Bronchial smooth muscle cell (primary cell): Measurements from ENCODE around the gene FAM111A. TPM values are rescaled to one million over a fixed set of nuclear protein-coding genes. Genes with fewer than 3 reads are reported as not detected.

Source experiments
- total RNA-seq: library from RNA; depleted of rRNA; stranded (reverse); fragments of >200 nt; gene quantifications from 2 replicates; pipeline ENCODE4 v1.2.1, GENCODE V29; 2014

Gene FAM111A, protein sequence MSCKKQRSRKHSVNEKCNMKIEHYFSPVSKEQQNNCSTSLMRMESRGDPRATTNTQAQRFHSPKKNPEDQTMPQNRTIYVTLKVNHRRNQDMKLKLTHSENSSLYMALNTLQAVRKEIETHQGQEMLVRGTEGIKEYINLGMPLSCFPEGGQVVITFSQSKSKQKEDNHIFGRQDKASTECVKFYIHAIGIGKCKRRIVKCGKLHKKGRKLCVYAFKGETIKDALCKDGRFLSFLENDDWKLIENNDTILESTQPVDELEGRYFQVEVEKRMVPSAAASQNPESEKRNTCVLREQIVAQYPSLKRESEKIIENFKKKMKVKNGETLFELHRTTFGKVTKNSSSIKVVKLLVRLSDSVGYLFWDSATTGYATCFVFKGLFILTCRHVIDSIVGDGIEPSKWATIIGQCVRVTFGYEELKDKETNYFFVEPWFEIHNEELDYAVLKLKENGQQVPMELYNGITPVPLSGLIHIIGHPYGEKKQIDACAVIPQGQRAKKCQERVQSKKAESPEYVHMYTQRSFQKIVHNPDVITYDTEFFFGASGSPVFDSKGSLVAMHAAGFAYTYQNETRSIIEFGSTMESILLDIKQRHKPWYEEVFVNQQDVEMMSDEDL
- 19.9 and 21.4 TPM in 2 replicates for total RNA-seq

DNA sequence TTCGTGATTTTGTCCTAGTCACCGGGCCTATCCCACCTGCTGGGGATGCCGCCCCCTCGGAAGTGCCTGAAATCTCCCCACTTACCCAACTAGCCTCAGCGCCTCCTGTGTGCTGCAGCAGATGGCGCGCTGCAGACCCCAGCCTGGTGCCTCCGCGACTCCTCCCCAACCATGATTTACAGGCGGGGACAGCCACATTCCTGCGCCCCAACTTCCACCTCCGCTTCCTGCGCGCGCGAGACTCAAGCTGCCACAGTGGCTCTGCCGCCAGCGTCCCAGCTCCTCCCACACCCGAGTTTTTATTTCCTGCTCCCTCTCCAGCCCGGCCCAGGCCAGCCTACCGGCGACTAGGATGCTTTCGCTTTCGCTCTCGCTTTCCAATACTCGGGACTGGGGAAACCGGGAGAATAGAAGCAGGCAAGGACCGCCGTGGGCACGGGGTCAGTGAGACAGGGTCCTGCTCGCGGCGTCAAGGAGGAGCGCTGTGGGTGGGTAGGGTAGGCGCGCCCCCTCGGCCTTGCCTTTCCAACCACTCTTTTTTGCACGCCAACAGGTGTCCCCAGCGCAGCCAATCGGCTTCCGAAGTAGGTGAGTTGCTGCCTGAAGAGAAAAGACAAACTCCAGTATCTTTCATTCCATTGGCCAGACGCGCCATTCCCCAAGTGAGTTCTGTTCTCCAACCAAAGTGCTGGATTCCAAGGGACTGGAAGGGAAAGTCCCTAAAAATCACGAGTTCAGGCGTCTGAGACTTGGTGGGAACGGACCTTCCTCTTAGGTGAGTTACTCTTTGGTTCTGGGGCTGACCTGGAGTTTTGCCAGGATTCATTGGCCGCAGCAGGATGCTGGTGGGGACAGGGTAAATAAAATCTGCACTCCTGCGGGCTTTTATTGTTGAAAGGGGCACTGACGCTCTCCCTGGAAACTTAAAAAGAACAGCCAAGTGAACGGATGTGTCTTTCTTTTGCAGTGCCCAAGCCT, at the start of gene FAM111A:
FAM111A (plus strand) TSS at position 327 of the 978 bp plus-strand sequence. CDS start 6,017 bp downstream, outside the sequence.

DNA sequence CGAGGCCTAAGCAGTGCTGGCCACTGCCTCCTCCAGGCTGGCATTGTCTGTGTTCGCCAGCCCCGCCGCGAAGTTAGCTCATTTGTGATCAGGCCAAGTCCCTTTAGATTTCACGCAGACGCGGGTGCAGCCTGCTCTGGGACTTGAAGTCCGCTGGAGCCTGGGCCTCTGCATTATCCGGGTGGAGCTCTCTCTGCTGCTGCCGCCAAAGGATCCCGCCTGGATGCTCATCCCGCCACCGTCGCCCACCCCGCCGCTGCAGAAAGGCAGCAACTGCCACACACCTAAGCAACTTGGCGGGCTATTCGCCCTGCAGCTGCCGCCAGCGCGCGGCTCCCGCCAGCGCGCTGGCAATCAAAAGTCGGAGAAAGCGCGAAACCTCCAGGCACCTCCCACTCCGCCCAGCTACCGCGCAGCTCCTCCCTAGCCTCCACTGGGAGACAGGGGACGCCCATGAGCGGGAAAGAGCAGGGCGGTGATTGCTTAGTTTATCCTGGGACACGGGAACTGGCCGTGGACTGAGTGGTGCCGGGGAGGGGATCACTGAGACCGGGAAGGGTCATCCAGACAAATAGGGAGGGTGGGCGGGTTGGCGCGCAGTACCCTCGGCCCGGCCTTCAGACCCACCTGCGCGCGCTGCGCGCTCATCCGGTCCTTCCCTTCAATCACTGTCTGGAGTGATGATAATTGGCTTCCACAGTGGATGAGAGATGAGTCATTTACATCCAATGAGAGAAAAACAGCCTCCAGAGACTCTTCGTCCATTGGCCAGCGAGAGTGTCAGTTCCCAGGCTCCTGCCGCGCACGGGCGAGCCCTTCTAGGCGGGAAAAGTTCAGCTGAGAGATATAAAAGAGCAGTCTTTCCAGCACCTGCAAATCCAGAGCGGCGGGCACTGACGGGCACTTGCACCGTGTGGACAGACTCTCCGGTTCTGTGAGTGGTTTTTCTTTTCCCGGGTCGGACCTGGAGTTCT, 36.0 kb upstream of the FAM111A start, which contains the start of gene FAM111B:
FAM111B (plus strand) TSS at position 875 of the 974 bp plus-strand sequence. CDS start 2,389 bp downstream, outside the sequence.

DNA sequence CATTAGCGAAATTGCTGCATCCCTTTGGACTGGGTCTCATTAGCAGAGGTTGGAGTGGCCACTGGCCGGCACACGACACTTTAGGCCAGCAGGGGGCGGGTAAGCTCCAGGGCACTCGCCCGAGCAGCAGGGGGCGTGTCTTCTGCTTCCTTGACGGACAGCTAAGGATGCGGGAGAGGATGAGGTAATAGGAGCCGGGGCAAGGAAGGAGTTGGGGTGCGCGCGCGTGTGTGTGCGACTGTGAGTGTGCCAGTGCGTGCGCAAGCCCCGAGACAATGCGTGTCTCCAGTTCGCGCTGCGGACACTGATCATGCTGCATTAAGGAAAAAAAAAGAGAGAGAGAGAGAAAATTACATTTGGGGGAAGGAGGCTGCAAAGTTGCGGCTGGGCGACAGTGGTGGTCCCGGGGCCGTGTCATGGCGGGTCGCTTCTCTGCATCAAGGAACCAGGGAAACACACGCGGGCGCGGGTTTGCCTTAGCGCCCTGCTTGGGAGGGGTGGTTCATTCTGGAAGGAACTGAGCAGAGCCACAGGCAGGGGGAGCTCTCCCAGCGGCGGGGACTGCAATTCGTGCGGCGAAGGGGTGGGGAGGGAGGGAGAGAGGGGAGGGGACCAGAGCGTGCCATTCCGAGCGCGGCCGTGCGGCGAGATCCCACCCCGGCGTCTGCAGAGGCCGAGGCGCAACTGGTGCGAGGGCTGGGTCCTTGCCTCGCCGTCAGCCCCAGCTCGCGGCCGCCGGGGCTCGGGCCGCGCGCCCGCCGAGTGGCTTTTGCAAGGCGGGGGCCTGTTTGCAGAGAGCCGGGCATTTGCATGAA, 29.1 kb downstream of the FAM111A start, which contains the start of gene DTX4:
DTX4 (plus strand) TSS at position 625 of the 815 bp plus-strand sequence. CDS start 464 bp downstream, outside the sequence.

Other genes with a start within 250 kb of the FAM111A start
- 0.17 and 0.63 TPM in 2 replicates for gene GLYATL1, start 203.4 kb upstream of the FAM111A start, total RNA-seq
- gene GLYATL1B, start 56.5 kb upstream of the FAM111A start, total RNA-seq = not detected in 2 replicates
- 0.09 and 0.63 TPM in 2 replicates for gene FAM111B, start 35.6 kb upstream of the FAM111A start, total RNA-seq
- gene DTX4, start 29.3 kb downstream of the FAM111A start, total RNA-seq = 1.9 and 5.1 TPM in 2 replicates
- not detected in 2 replicates for gene MPEG1, start 70.1 kb downstream of the FAM111A start, total RNA-seq
- gene OR5AN1, start 216.0 kb downstream of the FAM111A start, total RNA-seq = under 0.01 TPM in 1 of 2 replicates, not detected in the other